HL-60 (cell line): Measurements from ENCODE around the gene ITGAL.

Experiments used
- CTCF ChIP-seq: IDR thresholded peaks from one replicate; pipeline ENCODE4 v1.5.1; 2011; ENCODE audit warnings: low read length, control low read depth, inconsistent platforms; ENCODE audit not compliant: insufficient read depth
- GABPA ChIP-seq: IDR thresholded peaks from 2 replicates; pipeline ENCODE4 v1.6.1; 2012; ENCODE audit warnings: low read depth
- POLR2AphosphoS5 ChIP-seq: IDR thresholded peaks from 2 replicates; pipeline ENCODE4 v1.6.1; 2012; ENCODE audit warnings: low read depth
- REST ChIP-seq: IDR thresholded peaks from 2 replicates; pipeline ENCODE4 v1.6.1; 2012; ENCODE audit warnings: low read depth; ENCODE audit not compliant: insufficient replicate concordance
- SPI1 ChIP-seq: IDR thresholded peaks from 2 replicates; pipeline ENCODE4 v1.6.1; 2012; ENCODE audit warnings: low read depth, mild to moderate bottlenecking, borderline replicate concordance

- TF ChIP-seq CTCF (no peak), REST (no peak), POLR2AphosphoS5 (no peak), SPI1 (no peak), GABPA (no peak)
These were observed 97.4 kb downstream of the ITGAL start for GRCh38 chr16:30569746-30570635.
